Immature natural killer cell (primary cell): ENCODE results near the gene TMEM255B. TPM values are rescaled to one million over a fixed set of nuclear protein-coding genes. Genes with fewer than 3 reads are reported as not detected.
"Not testable (repeated sequence)": the region's sequence is repeated elsewhere in the genome, so short reads cannot be mapped to it uniquely, and the experiment has no call there.

Experiments
- DNase-seq, 3 donors: peaks; one replicate each; pipeline ENCODE4 v3.0.0; 2022; ENCODE audit warnings: mixed read lengths in 1 of 3
- H3K27ac Mint-ChIP-seq, 6 donors: one replicate each; pipeline ENCODE4 v1.8.0; 2020; ENCODE audit warnings: mixed read lengths in 6 of 6, mild to moderate bottlenecking in 5 of 6, inconsistent platforms in 4 of 6, moderate library complexity in 3 of 6
- H3K27me3 Mint-ChIP-seq, 3 donors: one replicate each; pipeline ENCODE4 v1.8.0; 2020 to 2021; ENCODE audit warnings: low read depth in 3 of 3, mild to moderate bottlenecking in 3 of 3, mixed read lengths in 3 of 3, moderate library complexity in 3 of 3, inconsistent platforms in 1 of 3
- H3K36me3 Mint-ChIP-seq, 3 donors: one replicate each; pipeline ENCODE4 v1.8.0; 2020; ENCODE audit warnings: mixed read lengths in 3 of 3, inconsistent platforms in 2 of 3, mild to moderate bottlenecking in 2 of 3
- H3K4me1 Mint-ChIP-seq, 2 donors: one replicate each; pipeline ENCODE4 v1.8.0; 2020; ENCODE audit warnings: inconsistent platforms in 2 of 2, mild to moderate bottlenecking in 2 of 2, mixed read lengths in 2 of 2, moderate library complexity in 1 of 2
- H3K4me3 Mint-ChIP-seq, 5 donors: one replicate each; pipeline ENCODE4 v1.8.0; 2020; ENCODE audit warnings: mild to moderate bottlenecking in 5 of 5, mixed read lengths in 5 of 5, inconsistent platforms in 3 of 5, moderate library complexity in 3 of 5
- H3K9me3 Mint-ChIP-seq, 6 donors: one replicate each; pipeline ENCODE4 v1.8.0; 2020; ENCODE audit warnings: mild to moderate bottlenecking in 6 of 6, mixed read lengths in 6 of 6, inconsistent platforms in 4 of 6, moderate library complexity in 3 of 6
- polyA plus RNA-seq, 3 donors: library from polyadenylated mRNA; unstranded; fragments of 300-500 nt; fragmentation: Illumina TruSeq; gene quantifications; one replicate each; pipeline ENCODE4 v1.2.3, GENCODE V29; 2021

The TMEM255B gene
- polyA plus RNA-seq, 3 donors from 2014 or later = not detected

DNA sequence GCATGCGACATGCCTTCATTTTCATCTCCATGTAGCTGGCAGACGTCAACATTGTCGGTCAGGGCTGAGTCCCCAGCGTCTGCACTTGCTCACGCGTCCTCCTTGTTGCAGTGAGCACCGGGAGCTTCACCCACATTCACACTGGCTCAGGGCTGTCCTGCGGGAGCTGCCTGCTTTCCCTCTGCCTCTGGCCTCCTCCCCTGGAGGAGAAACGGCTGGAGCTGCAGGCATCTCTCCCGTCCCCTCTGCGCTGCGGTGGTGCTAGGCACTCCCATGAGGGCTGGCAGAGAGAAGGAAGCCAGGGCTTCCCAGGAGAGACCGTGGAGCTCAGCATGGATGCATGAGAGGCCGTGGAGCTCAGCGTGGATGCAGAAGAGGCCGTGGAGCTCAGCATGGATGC is 18.4 kb upstream of the TMEM255B start:
- peaks cover 4 to 9% (median 5%) of the 10 kb centered on the region in 3 donors for H3K27me3 Mint-ChIP-seq
- H3K4me3 Mint-ChIP-seq = no peak overlapping the region
- H3K27ac Mint-ChIP-seq = no peak overlapping the region
- H3K36me3 Mint-ChIP-seq = peaks cover 0 to 3% (median 0%) of the 10 kb centered on the region in 3 donors
- peaks cover 17 to 18% of the 10 kb centered on the region in 2 donors for H3K4me1 Mint-ChIP-seq
- no peak for DNase-seq
- no peaks in the 10 kb centered on the region for H3K9me3 Mint-ChIP-seq

DNA sequence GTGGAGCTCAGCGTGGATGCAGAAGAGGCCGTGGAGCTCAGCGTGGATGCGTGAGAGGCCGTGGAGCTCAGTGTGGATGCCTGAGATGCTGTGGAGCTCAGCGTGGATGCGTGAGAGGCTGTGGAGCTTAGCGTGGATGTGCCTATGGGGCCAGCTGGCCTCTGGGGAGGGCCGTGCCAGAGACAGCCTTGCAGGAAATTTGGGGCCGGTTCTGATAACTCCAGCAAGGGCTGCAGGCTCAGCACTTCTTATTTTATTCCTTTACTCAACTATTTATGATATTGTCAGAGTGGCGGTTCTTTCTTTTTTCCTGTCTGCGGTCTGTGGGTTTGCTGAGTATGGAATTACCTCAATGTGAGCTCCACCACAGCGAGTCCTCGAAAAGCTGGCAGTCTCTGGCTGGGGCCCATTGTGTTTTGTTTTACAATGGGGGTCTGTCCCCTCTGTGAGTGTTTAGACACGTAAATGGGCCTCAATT is 17.8 kb upstream of the TMEM255B start:
- peaks cover 17 to 18% of the 10 kb centered on the region in 2 donors for H3K4me1 Mint-ChIP-seq
- peak overlapping the region in 4 of 5 donors; percentile 8 to 58 (median 34) for H3K4me3 Mint-ChIP-seq
- peaks cover 4 to 9% (median 6%) of the 10 kb centered on the region in 3 donors for H3K27me3 Mint-ChIP-seq
- DNase-seq = no peak
- H3K9me3 Mint-ChIP-seq = no peaks in the 10 kb centered on the region
- H3K36me3 Mint-ChIP-seq = peaks cover 0 to 3% (median 0%) of the 10 kb centered on the region in 3 donors
- H3K27ac Mint-ChIP-seq = peak overlapping the region in 1 of 6 donors; percentile 34

DNA sequence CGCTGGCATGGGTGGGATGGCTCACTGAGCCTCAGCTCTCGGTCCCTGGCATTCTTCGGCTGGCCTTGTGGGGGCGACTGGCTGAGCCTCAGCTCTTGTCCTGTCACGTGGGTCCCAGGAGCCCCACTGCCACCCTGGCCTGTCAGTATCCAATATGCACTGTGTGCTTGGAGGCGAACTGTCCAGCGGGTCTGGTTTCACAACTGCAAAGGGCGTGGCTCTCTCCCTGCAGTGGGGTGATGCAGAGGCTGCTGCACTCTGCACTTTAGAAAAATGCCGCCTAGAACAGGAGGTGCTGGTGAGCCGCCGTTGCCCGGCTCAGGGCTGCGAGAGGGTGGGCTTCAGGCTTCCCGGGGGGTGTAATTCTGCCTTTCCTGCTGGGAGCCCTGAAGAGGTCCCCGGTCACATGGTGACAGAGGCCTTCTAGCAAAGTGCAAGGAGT is 17.0 kb upstream of the TMEM255B start:
- H3K9me3 Mint-ChIP-seq = no peaks in the 10 kb centered on the region
- peak in 2 of 3 donors; percentile 18 to 22 for DNase-seq
- H3K27me3 Mint-ChIP-seq = peaks cover 4 to 9% (median 7%) of the 10 kb centered on the region in 3 donors
- H3K4me1 Mint-ChIP-seq = peaks cover 17 to 18% of the 10 kb centered on the region in 2 donors
- H3K27ac Mint-ChIP-seq = no peak overlapping the region
- peaks cover 0 to 3% (median 0%) of the 10 kb centered on the region in 3 donors for H3K36me3 Mint-ChIP-seq
- peak overlapping the region in 2 of 5 donors; percentile 7 to 18 for H3K4me3 Mint-ChIP-seq

DNA sequence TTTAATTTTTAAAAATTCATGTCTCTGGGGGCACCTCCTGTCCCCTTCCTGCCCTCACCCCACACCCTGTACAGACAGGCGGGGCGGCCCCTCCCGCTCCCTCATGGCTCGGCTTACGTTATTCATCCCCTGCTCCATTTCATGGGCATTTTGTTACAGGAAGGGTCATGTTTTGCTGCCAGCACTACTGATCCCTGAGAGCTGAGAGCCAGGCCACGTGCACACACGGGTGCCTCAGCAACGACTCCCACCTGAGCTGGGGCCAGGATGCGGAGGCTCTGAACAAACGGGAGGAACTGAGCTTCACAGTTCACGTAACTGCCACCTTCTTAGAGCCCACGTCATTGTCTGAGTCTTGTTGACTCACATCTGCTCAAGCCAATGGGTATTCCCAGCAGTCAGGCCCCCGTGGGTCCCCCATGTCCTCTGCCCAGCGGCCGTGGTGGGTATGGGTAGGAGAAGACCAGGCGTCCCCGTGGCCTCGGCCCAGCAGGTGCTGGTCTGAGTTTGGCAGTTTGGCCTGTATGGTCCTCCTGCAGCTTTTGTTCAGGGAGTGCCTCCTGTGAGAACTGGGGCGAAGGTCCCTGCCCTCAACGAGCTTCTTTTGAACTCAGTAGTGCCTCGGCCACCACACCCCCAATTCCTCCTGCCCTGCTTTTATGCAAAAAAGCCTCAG is 16.4 kb upstream of the TMEM255B start:
- peaks cover 4 to 9% (median 7%) of the 10 kb centered on the region in 3 donors for H3K27me3 Mint-ChIP-seq
- no peaks in the 10 kb centered on the region for H3K9me3 Mint-ChIP-seq
- H3K4me3 Mint-ChIP-seq = no peak overlapping the region
- H3K27ac Mint-ChIP-seq = no peak overlapping the region
- no peak for DNase-seq
- H3K36me3 Mint-ChIP-seq = peaks cover 0 to 3% (median 0%) of the 10 kb centered on the region in 3 donors
- peaks cover 17 to 18% of the 10 kb centered on the region in 2 donors for H3K4me1 Mint-ChIP-seq

DNA sequence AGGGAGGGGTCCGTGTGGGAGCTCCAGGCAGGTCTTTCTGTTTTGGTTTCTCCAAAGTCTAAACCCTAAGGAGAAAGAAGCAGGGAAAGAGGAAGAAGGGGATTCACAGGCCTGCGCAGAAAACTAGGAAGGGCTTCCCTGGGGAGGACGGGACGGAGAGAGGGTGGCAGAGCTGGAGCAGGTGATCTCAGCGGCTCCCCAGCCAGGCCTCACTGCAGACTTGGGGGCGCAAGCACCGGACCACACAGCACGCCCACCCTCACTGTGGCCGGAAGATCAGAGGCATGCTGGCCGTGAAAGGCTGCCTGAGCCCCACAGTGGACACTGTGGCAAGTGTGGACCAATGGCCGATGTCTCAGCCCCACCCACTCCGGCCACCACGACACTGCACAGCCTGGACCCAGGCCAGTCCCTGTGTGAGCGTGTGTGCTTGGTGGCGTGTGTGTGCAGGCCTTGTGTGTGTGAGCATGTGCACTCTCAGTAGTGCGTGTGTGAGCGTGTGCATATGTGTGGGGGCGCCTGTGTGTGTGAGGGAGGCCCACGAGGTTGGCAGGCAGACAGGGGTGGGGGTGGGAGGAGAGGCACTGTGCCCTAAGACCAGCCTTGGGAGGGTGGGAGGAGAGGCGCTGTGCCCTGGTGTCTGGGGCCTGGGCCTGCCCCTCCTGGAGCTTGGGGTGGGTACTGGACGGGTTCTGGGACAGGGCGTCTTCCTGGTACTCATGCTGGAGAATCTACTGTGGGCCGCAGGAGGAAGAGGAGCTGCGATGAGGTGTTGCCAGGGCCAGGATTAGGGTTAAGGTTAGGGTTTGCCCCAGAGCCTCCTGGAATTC is 15.4 kb upstream of the TMEM255B start:
- Mint-ChIP-seq H3K27me3 (peaks cover 4 to 9% (median 7%) of the 10 kb centered on the region in 3 donors), H3K27ac (no peak overlapping the region), H3K36me3 (peaks cover 0 to 3% (median 0%) of the 10 kb centered on the region in 3 donors), H3K9me3 (no peaks in the 10 kb centered on the region), H3K4me1 (peaks cover 17 to 18% of the 10 kb centered on the region in 2 donors), H3K4me3 (no peak overlapping the region)
- DNase-seq = no peak

GRCh38 chr13:113744197-113745000 is 14.6 kb upstream of the TMEM255B start:
- Mint-ChIP-seq H3K36me3 (peaks cover 0 to 3% (median 0%) of the 10 kb centered on the region in 3 donors), H3K9me3 (no peaks in the 10 kb centered on the region), H3K4me1 (peaks cover 17 to 18% of the 10 kb centered on the region in 2 donors), H3K4me3 (peak overlapping the region in 1 of 5 donors; percentile 4), H3K27me3 (peaks cover 4 to 9% (median 7%) of the 10 kb centered on the region in 3 donors), H3K27ac (no peak overlapping the region)
- no peak for DNase-seq

- H3K4me1 Mint-ChIP-seq = peaks cover 17 to 18% of the 10 kb centered on the region in 2 donors
- H3K9me3 Mint-ChIP-seq = no peaks in the 10 kb centered on the region
- H3K4me3 Mint-ChIP-seq = peak overlapping the region in 1 of 5 donors; percentile 4
- H3K36me3 Mint-ChIP-seq = peaks cover 0 to 3% (median 0%) of the 10 kb centered on the region in 3 donors
- H3K27me3 Mint-ChIP-seq = peaks cover 4 to 9% (median 7%) of the 10 kb centered on the region in 3 donors
- no peak for DNase-seq
- H3K27ac Mint-ChIP-seq = no peak overlapping the region
Measured at GRCh38 chr13:113745059-113745458, 14.0 kb upstream of the TMEM255B start.

DNA sequence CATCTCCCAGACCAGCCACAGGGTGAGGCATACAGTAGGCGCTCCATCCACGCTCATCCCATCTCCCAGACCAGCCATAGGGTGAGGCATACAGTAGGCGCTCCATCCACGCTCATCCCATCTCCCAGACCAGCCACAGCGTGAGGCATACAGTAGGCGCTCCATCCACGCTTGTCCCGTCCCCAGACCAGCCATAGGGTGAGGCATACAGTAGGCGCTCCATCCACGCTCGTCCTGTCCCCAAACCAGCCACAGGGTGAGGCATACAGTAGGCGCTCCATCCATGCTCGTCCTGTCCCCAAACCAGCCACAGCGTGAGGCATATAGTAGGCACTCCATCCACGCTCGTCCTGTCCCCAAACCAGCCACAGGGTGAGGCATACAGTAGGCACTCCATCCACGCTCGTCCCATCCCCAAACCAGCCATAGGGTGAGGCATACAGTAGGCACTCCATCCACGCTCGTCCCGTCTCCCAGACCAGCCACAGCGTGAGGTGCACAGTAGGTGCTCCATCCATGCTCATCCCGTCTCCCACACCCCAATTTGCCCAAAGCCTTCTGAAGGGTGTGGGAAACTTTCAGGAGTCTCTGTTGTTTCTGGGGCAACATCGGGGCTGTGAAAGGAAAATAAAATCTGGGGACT is 13.4 kb upstream of the TMEM255B start:
- not testable (repeated sequence) for DNase-seq, H3K9me3 Mint-ChIP-seq, H3K36me3 Mint-ChIP-seq, H3K27ac Mint-ChIP-seq, H3K27me3 Mint-ChIP-seq, H3K4me3 Mint-ChIP-seq
- H3K4me1 Mint-ChIP-seq = peaks cover 17 to 18% of the 10 kb centered on the region in 2 donors

DNA sequence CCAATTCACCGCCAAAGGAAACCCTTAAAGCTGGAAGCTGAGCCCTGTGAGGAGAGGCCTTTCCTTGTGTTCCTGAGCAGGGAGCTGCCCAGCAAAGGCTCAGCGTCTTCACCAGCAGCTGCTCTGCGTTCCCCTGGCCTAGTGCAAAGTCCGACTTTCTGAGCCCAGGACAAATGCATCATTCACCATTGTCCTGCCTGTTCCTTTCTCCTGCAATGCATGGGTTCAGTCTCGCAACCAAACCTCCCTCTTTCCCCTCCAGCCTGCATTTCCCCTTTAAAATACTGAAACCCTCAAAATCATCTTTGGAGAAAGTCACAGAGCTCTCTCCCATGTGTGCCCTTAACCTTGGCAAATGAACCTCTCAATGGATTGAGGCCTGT is 12.9 kb upstream of the TMEM255B start:
- Mint-ChIP-seq H3K27me3 (peaks cover 2 to 10% (median 7%) of the 10 kb centered on the region in 3 donors), H3K9me3 (no peaks in the 10 kb centered on the region), H3K4me3 (no peak overlapping the region), H3K36me3 (peaks cover 0 to 3% (median 0%) of the 10 kb centered on the region in 3 donors), H3K27ac (no peak overlapping the region), H3K4me1 (peaks cover 12 to 13% of the 10 kb centered on the region in 2 donors)
- DNase-seq = no peak

DNA sequence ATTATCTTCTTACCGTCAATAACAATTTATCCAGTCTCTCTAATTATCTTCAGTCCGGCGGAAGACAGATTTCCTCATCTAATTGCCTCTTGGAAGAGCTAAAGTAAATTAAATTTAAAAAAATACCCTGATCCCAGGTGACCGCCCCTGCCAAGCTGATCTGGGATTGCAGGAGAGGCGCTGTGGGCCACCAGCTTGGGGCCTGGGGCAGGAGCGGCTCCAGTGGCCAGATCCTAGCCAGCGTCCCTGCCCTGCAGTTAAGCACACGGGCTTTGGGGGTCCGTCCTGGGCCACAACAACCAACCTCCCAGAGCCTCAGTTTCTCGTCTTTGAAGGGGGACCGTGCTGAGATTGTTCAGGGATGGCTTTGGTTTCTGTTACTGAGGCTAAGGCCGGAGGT is 12.4 kb upstream of the TMEM255B start:
- Mint-ChIP-seq H3K36me3 (peaks cover 0 to 3% (median 0%) of the 10 kb centered on the region in 3 donors), H3K27ac (no peak overlapping the region), H3K9me3 (no peaks in the 10 kb centered on the region), H3K4me1 (peaks cover 7 to 8% of the 10 kb centered on the region in 2 donors), H3K27me3 (peaks cover 2 to 8% (median 4%) of the 10 kb centered on the region in 3 donors), H3K4me3 (no peak overlapping the region)
- DNase-seq = no peak

DNA sequence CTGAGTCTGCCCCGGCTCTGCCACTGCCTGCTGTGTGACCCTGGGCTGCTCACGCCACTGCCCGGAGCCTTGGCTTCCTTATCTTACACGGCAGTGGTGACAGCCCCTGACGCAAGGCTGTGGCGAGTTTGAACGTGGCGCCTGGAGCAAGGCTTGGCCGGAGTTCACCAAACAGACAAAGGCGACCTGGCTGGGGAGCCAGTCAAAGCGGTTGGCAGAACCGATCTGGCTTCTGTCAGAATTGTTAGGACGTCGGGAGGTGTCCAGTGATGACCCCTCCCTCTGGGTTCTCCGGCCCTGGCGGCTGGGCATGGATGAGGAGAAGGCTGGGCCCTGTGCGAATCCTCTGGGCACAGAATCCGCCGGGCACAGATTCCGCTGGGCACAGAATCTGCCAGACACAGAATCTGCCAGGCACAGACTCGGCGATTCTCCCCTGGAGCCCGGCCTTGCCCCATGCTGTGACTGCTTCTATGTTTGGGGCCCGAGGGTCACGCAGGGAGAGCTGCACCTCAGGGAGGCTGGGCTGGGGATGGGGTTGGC is 11.7 kb upstream of the TMEM255B start:
- H3K27ac Mint-ChIP-seq = no peak overlapping the region
- H3K4me1 Mint-ChIP-seq = peaks cover under 1 to 1% of the 10 kb centered on the region in 2 donors
- DNase-seq = no peak
- H3K4me3 Mint-ChIP-seq = no peak overlapping the region
- no peaks in the 10 kb centered on the region for H3K9me3 Mint-ChIP-seq
- H3K27me3 Mint-ChIP-seq = peaks cover 2 to 5% (median 4%) of the 10 kb centered on the region in 3 donors
- H3K36me3 Mint-ChIP-seq = peaks cover 0 to 3% (median 0%) of the 10 kb centered on the region in 3 donors

GRCh38 chr13:113748101-113748861 is 10.7 kb upstream of the TMEM255B start:
- H3K36me3 Mint-ChIP-seq = peaks cover 0 to 3% (median 0%) of the 10 kb centered on the region in 3 donors
- no peak for DNase-seq
- H3K4me3 Mint-ChIP-seq = no peak overlapping the region
- H3K4me1 Mint-ChIP-seq = no peaks in the 10 kb centered on the region
- H3K9me3 Mint-ChIP-seq = no peaks in the 10 kb centered on the region
- peaks cover 2 to 5% (median 4%) of the 10 kb centered on the region in 3 donors for H3K27me3 Mint-ChIP-seq
- H3K27ac Mint-ChIP-seq = no peak overlapping the region
